GM23248 (cell line): Measurements from ENCODE around the gene PLEKHG4B. TPM values are rescaled to one million over a fixed set of nuclear protein-coding genes. Genes with fewer than 3 reads are reported as not detected.

Experiments
- DNase-seq: peaks from one replicate; pipeline ENCODE4 v3.0.0-alpha.2; 2015
- H2AFZ ChIP-seq: fragments of 200-600 bp; sonication (generic); 2 replicates; pipeline ENCODE4 v1.6.1; 2016; ENCODE audit warnings: antibody characterized with exemption
- H3F3A ChIP-seq: fragments of 200-600 bp; sonication (generic); 2 replicates; pipeline ENCODE4 v1.6.1; 2016; ENCODE audit warnings: mild to moderate bottlenecking, antibody characterized with exemption, mixed run types; ENCODE audit not compliant: insufficient read depth
- H3K27ac ChIP-seq: fragments of 200-600 bp; sonication (generic); 2 replicates; pipeline ENCODE4 v1.5.1; 2016; ENCODE audit warnings: mild to moderate bottlenecking
- H3K27me3 ChIP-seq: fragments of 200-600 bp; sonication (generic); replicated peaks from 2 replicates; pipeline ENCODE4 v1.6.1; 2016; ENCODE audit warnings: mild to moderate bottlenecking; ENCODE audit not compliant: insufficient read depth
- H3K36me3 ChIP-seq: fragments of 200-600 bp; sonication (generic); 2 replicates; pipeline ENCODE4 v1.6.1; 2016; ENCODE audit warnings: low read depth, mild to moderate bottlenecking
- H3K4me1 ChIP-seq: fragments of 200-600 bp; sonication (generic); 2 replicates; pipeline ENCODE4 v1.6.1; 2016; ENCODE audit warnings: mild to moderate bottlenecking; ENCODE audit not compliant: insufficient read depth
- H3K4me2 ChIP-seq: fragments of 200-600 bp; sonication (generic); one replicate; pipeline ENCODE4 v1.6.1; 2016; ENCODE audit warnings: mild to moderate bottlenecking; ENCODE audit not compliant: unreplicated experiment
- H3K4me3 ChIP-seq: fragments of 200-600 bp; sonication (generic); 2 replicates; pipeline ENCODE4 v1.5.1; 2016; ENCODE audit warnings: mild to moderate bottlenecking
- H3K79me2 ChIP-seq: fragments of 200-600 bp; sonication (generic); 2 replicates; pipeline ENCODE4 v1.6.1; 2016; ENCODE audit warnings: mild to moderate bottlenecking; ENCODE audit not compliant: insufficient read depth
- H3K9ac ChIP-seq: fragments of 200-600 bp; sonication (generic); 2 replicates; pipeline ENCODE4 v1.6.1; 2016; ENCODE audit warnings: mild to moderate bottlenecking
- H3K9me2 ChIP-seq: fragments of 200-600 bp; sonication (generic); 2 replicates; pipeline ENCODE4 v1.6.1; 2016; ENCODE audit warnings: mixed run types, mild to moderate bottlenecking, moderate library complexity; ENCODE audit not compliant: insufficient read depth
- H3K9me3 ChIP-seq: fragments of 200-600 bp; sonication (generic); one replicate; pipeline ENCODE4 v1.6.1; 2017; ENCODE audit warnings: low read depth
- H4K20me1 ChIP-seq: fragments of 200-600 bp; sonication (generic); 2 replicates; pipeline ENCODE4 v1.6.0; 2016; ENCODE audit not compliant: insufficient read depth
- EZH2 ChIP-seq: fragments of 200-600 bp; sonication (generic); IDR thresholded peaks from 2 replicates; pipeline ENCODE4 v1.6.1; 2018; ENCODE audit warnings: antibody characterized with exemption, mild to moderate bottlenecking; ENCODE audit not compliant: insufficient read depth, poor library complexity, severe bottlenecking
- EZH2phosphoT487 ChIP-seq: fragments of 200-600 bp; sonication (generic); IDR thresholded peaks from 2 replicates; pipeline ENCODE4 v1.6.1; 2018; ENCODE audit warnings: antibody characterized with exemption, moderate library complexity, mild to moderate bottlenecking, low read depth; ENCODE audit not compliant: insufficient read depth
- WGBS, 2 experiments: methylation state at CpG; one replicate each; pipeline ENCODE4 v1.1.6; 2015 to 2017; ENCODE audit warnings: low lambda C conversion rate in 2 of 2, low coverage in 1 of 2; ENCODE audit errors: missing lambda C conversion rate in 2 of 2; 5-methylcytosine and 5-hydroxymethylcytosine counted together
- in situ Hi-C: fragments of 300-500 bp; cut with MboI; formaldehyde crosslinking; loops from 2 replicates; pipeline ENCODE4 v1.15.0; 2020
- polyA plus RNA-seq: library from polyadenylated mRNA; unstranded; fragments of >200 nt; fragmentation: Nextera tagmentation; extraction: Ambion mirVana; gene quantifications from 2 replicates; pipeline ENCODE4 v1.2.1, GENCODE V29; 2016
- total RNA-seq: library from RNA; depleted of rRNA; stranded (reverse); fragments of >200 nt; shearing (Covaris generic); gene quantifications from 2 replicates; pipeline ENCODE4 v1.2.3, GENCODE V29; 2014

PLEKHG4B gene
- total and polyA plus RNA-seq, 2 experiments from 2014 or later, result not detected

DNA sequence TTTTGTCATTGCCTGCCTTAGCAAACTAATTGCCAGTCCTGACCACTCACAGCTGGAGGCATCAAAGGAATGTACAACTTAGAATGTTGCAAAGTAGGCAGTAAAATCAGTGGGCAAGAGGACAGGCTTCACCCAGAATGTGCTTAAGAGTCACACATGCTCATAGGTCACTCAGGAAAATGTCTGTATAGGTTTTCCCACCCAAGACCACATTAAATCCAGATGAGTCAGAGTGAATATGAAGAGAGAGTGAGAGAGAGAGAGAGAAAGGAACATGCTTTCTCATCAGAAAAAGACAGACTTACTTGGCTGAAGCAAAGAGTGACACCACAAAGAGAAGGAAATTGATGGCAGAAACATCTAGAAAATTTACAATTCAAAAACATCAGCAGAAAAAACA, 37.9 kb downstream of the PLEKHG4B start:
- H3K4me3 ChIP-seq, result peak overlapping the region; percentile 23; the same call in 1 of the 2 replicates
- in situ Hi-C loops, result no loop called here
- peaks cover 23% of the 10 kb centered on the region for H3K4me1 ChIP-seq
- H3K79me2 ChIP-seq, result no peaks in the 10 kb centered on the region
- TF ChIP-seq EZH2phosphoT487 (no peak), EZH2 (no peak)
- peaks cover 10% of the 10 kb centered on the region; the same call in 1 of the 2 replicates for H3F3A ChIP-seq
- no peaks in the 10 kb centered on the region for H3K9me3 ChIP-seq
- no peak overlapping the region for H2AFZ ChIP-seq
- peak overlapping the region; percentile 51 for H3K27ac ChIP-seq
- no peaks in the 10 kb centered on the region for H4K20me1 ChIP-seq
- H3K4me2 ChIP-seq, result peak overlapping the region; percentile 72
- H3K36me3 ChIP-seq, result no peaks in the 10 kb centered on the region
- H3K9me2 ChIP-seq, result no peaks in the 10 kb centered on the region
- peaks cover 10% of the 10 kb centered on the region; the same call in 1 of the 2 replicates for H3K27me3 ChIP-seq
- H3K9ac ChIP-seq, result no peak overlapping the region
- DNase-seq, result peak; percentile 74

DNA sequence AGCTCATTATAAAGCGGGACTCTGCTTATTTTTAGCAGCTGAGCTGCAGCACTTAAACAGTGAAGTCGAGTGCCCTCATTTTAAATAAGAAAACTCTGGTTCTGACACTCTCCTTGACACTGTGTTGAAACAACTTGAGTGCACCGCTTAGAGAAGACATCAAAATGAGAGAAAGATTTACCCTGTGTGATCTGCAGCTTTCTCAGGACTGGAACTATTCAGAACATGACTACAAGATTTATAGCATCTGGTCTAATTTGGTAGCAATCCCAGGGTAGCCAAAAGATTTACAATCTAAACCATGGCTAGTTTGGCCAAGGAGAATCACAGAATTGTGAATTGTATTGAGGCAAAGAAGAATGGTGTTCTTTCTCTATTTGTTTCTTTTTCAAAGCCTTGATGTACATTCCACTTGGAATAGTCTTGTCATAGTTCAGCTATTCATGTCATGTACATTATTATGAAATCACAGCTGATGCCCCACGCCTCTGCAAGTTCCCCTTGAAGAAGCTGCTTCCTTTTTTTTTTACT, 38.7 kb downstream of the PLEKHG4B start:
- H3K27ac ChIP-seq, result peak overlapping the region; percentile 51
- in situ Hi-C loops, result no loop called here

GRCh38 chr5:136901-137300, 44.9 kb downstream of the PLEKHG4B start:
- in situ Hi-C loops, result no loop called here

More for the DNA sequence above, 38.7 kb downstream of the PLEKHG4B start:
- Histone ChIP-seq H3K9ac (no peak overlapping the region), H3K4me3 (peak overlapping the region; percentile 23; the same call in 1 of the 2 replicates), H3K79me2 (no peaks in the 10 kb centered on the region), H4K20me1 (no peaks in the 10 kb centered on the region), H3K4me1 (peaks cover 23% of the 10 kb centered on the region), H3K9me2 (no peaks in the 10 kb centered on the region), H3K4me2 (peak overlapping the region; percentile 72), H3F3A (peaks cover 10% of the 10 kb centered on the region; the same call in 1 of the 2 replicates), H3K9me3 (no peaks in the 10 kb centered on the region), H2AFZ (no peak overlapping the region), H3K36me3 (no peaks in the 10 kb centered on the region), H3K27me3 (peaks cover 8% of the 10 kb centered on the region; the same call in 1 of the 2 replicates)
- peak; percentile 63 for DNase-seq
- 0 to 1% methylated on average over 4 of the region's 4 CpGs for WGBS, 2 experiments
- TF ChIP-seq EZH2phosphoT487, result no peak
- no peak for TF ChIP-seq EZH2

GRCh38 chr5:137741-138140, 45.8 kb downstream of the PLEKHG4B start:
- Histone ChIP-seq H3K9ac (no peak overlapping the region), H3K79me2 (no peaks in the 10 kb centered on the region), H3F3A (no peaks in the 10 kb centered on the region), H3K9me2 (no peaks in the 10 kb centered on the region), H3K4me3 (no peak overlapping the region), H3K4me1 (no peaks in the 10 kb centered on the region), H3K27me3 (peaks cover 8% of the 10 kb centered on the region; the same call in 1 of the 2 replicates), H3K36me3 (no peaks in the 10 kb centered on the region), H2AFZ (no peak overlapping the region), H4K20me1 (no peaks in the 10 kb centered on the region), H3K4me2 (no peak overlapping the region), H3K9me3 (no peaks in the 10 kb centered on the region), H3K27ac (no peak overlapping the region)
- TF ChIP-seq EZH2phosphoT487, result no peak
- TF ChIP-seq EZH2, result no peak
- in situ Hi-C loops, result no loop called here
- WGBS, 2 experiments, result 75 to 86% methylated on average over 15 of the region's 15 CpGs
- no peak for DNase-seq

More at GRCh38 chr5:136901-137300, 44.9 kb downstream of the PLEKHG4B start:
- Histone ChIP-seq H3K9me2 (no peaks in the 10 kb centered on the region), H3K4me1 (no peaks in the 10 kb centered on the region), H4K20me1 (no peaks in the 10 kb centered on the region), H3K36me3 (no peaks in the 10 kb centered on the region), H3K79me2 (no peaks in the 10 kb centered on the region), H3K4me3 (no peak overlapping the region), H2AFZ (no peak overlapping the region), H3K27me3 (peaks cover 8% of the 10 kb centered on the region; the same call in 1 of the 2 replicates), H3K9me3 (no peaks in the 10 kb centered on the region), H3K9ac (no peak overlapping the region), H3F3A (no peaks in the 10 kb centered on the region), H3K4me2 (no peak overlapping the region), H3K27ac (no peak overlapping the region)
- peak; percentile 21 for DNase-seq
- whole genome bisulfite sequencing, 2 experiments, result 38 to 45% methylated on average over 5 of the region's 5 CpGs
- no peak for TF ChIP-seq EZH2phosphoT487
- no peak for TF ChIP-seq EZH2
